Prostate gland (tissue), 2 donors: ENCODE data around the gene SLC35F3. TPM values are rescaled to one million over a fixed set of nuclear protein-coding genes. Genes with fewer than 3 reads are reported as not detected.
"Not testable (repeated sequence)": the region's sequence is repeated elsewhere in the genome, so short reads cannot be mapped to it uniquely, and the experiment has no call there.

Source experiments
- DNase-seq: peaks from one replicate; pipeline ENCODE4 v3.0.0-alpha.2; 2019; ENCODE audit warnings: low spot score
- H3K27ac ChIP-seq, 2 donors: fragments of 200-600 bp; sonication (generic); 2 replicates each; pipeline ENCODE4 v1.5.1; 2017 to 2019
- H3K27me3 ChIP-seq: fragments of 200-600 bp; sonication (generic); replicated peaks from 2 replicates; pipeline ENCODE4 v1.5.1; 2019; ENCODE audit not compliant: insufficient read depth
- H3K36me3 ChIP-seq, 2 donors: fragments of 200-600 bp; sonication (generic); 1 replicate in 1 of 2; 2 replicates in 1 of 2; pipeline versions ENCODE4 v1.5.1 to v1.8.1; 2017 to 2019
- H3K4me1 ChIP-seq: fragments of 200-600 bp; sonication (generic); replicated peaks from 2 replicates; pipeline ENCODE4 v1.5.1; 2019
- H3K4me3 ChIP-seq, 2 donors: fragments of 200-600 bp; sonication (generic); 2 replicates each; pipeline ENCODE4 v1.5.1; 2017 to 2019
- H3K9me3 ChIP-seq: fragments of 200-600 bp; sonication (generic); 2 replicates; pipeline ENCODE4 v1.5.1; 2017
- CTCF ChIP-seq, 4 experiments: fragments of 200-600 bp in 2 of 4; fragments of 450-650 bp in 2 of 4; sonication (generic) in 2 of 4; IDR thresholded peaks; 1 replicate in 3 of 4; 2 replicates in 1 of 4; pipeline ENCODE4 v1.5.1; 2016 to 2019; ENCODE audit warnings: antibody characterized with exemption in 4 of 4, mild to moderate bottlenecking in 2 of 4, moderate library complexity in 2 of 4
- POLR2A ChIP-seq: fragments of 450-650 bp; IDR thresholded peaks from one replicate; pipeline ENCODE4 v1.6.1; 2016; ENCODE audit warnings: antibody characterized with exemption, mild to moderate bottlenecking
- POLR2AphosphoS5 ChIP-seq: sonication (generic); formaldehyde crosslinking; IDR thresholded peaks from one replicate; pipeline ENCODE4 v1.6.1; 2017; ENCODE audit warnings: antibody characterized with exemption
- WGBS: methylation state at CpG from one replicate; pipeline ENCODE4 v1.1.5; 2018; 5-methylcytosine and 5-hydroxymethylcytosine counted together
- intact Hi-C: fragments of 100-400 bp; cut with DNase I; formaldehyde crosslinking; loops from one replicate; pipeline ENCODE4 v1.14.2; 2022
- total RNA-seq, 2 donors: library from RNA; depleted of rRNA; stranded (reverse); fragments of >200 nt; gene quantifications; one replicate each; pipeline ENCODE4 v1.1.0, GENCODE V29; 2016

Gene SLC35F3
- total RNA-seq, 2 donors from 2014 or later = 0.34 to 0.64 TPM

- H3K36me3 ChIP-seq = no peaks in the 10 kb centered on the region
- 89% methylated on average over 3 of the region's 3 CpGs for WGBS
- DNase-seq = no peak
- TF ChIP-seq CTCF (IDR thresholded peaks at IDR 0.05) = no peak
- no peak for TF ChIP-seq POLR2AphosphoS5
- TF ChIP-seq POLR2A = no peak
- intact Hi-C loops = no loop called here
- no peaks in the 10 kb centered on the region for H3K4me1 ChIP-seq
- H3K27me3 ChIP-seq = no peaks in the 10 kb centered on the region
- H3K4me3 ChIP-seq = no peak overlapping the region
- H3K9me3 ChIP-seq = no peaks in the 10 kb centered on the region
- no peak overlapping the region for H3K27ac ChIP-seq
Measured at GRCh38 chr1:234149217-234149616, 244.7 kb downstream of the SLC35F3 start.

- Histone ChIP-seq H3K27ac (no peak overlapping the region), H3K4me3 (no peak overlapping the region), H3K4me1 (no peaks in the 10 kb centered on the region), H3K9me3 (no peaks in the 10 kb centered on the region), H3K27me3 (no peaks in the 10 kb centered on the region), H3K36me3 (no peaks in the 10 kb centered on the region)
- no peak for DNase-seq
- TF ChIP-seq POLR2AphosphoS5 (no peak), CTCF (IDR thresholded peaks at IDR 0.05) (no peak)
- intact Hi-C loops = no loop called here
- WGBS = 82% methylated on average over 2 of the region's 2 CpGs
Measured at GRCh38 chr1:234150892-234151291, 246.4 kb downstream of the SLC35F3 start.

GRCh38 chr1:234152344-234152743 is 247.9 kb downstream of the SLC35F3 start:
- DNase-seq, H3K27ac ChIP-seq, H3K4me1 ChIP-seq, intact Hi-C loops, H3K27me3 ChIP-seq, H3K9me3 ChIP-seq, H3K4me3 ChIP-seq, H3K36me3 ChIP-seq: not testable (repeated sequence)
- WGBS = 81% methylated on average over 4 of the region's 4 CpGs

GRCh38 chr1:234154320-234155251 is 250.1 kb downstream of the SLC35F3 start:
- WGBS = 42% methylated on average over 7 of the region's 7 CpGs
- H3K9me3 ChIP-seq = no peaks in the 10 kb centered on the region
- no peak overlapping the region for H3K4me3 ChIP-seq
- no peaks in the 10 kb centered on the region for H3K36me3 ChIP-seq
- DNase-seq = peak; percentile 27
- no peaks in the 10 kb centered on the region for H3K27me3 ChIP-seq
- intact Hi-C loops = no loop called here
- H3K4me1 ChIP-seq = no peaks in the 10 kb centered on the region
- H3K27ac ChIP-seq = no peak overlapping the region
- TF ChIP-seq POLR2AphosphoS5 = no peak
- peak; percentile 62 to 69 (median 66) for TF ChIP-seq CTCF (IDR thresholded peaks at IDR 0.05)

- Histone ChIP-seq H3K9me3 (no peaks in the 10 kb centered on the region), H3K36me3 (no peaks in the 10 kb centered on the region), H3K4me3 (no peak overlapping the region), H3K27ac (no peak overlapping the region), H3K4me1 (no peaks in the 10 kb centered on the region), H3K27me3 (no peaks in the 10 kb centered on the region)
- intact Hi-C loops = no loop called here
- no peak for TF ChIP-seq POLR2A
- TF ChIP-seq CTCF (IDR thresholded peaks at IDR 0.05) = no peak
- no peak for TF ChIP-seq POLR2AphosphoS5
- no peak for DNase-seq
Measured at GRCh38 chr1:234162661-234163060, 258.2 kb downstream of the SLC35F3 start.
